Prostate gland (tissue), 2 donors: ENCODE data around the gene SLC8A3. TPM values are rescaled to one million over a fixed set of nuclear protein-coding genes. Genes with fewer than 3 reads are reported as not detected.

Experiments
- DNase-seq: peaks from one replicate; pipeline ENCODE4 v3.0.0-alpha.2; 2019; ENCODE audit warnings: low spot score
- H3K27ac ChIP-seq, 2 donors: fragments of 200-600 bp; sonication (generic); 2 replicates each; pipeline ENCODE4 v1.5.1; 2017 to 2019
- H3K27me3 ChIP-seq: fragments of 200-600 bp; sonication (generic); replicated peaks from 2 replicates; pipeline ENCODE4 v1.5.1; 2019; ENCODE audit not compliant: insufficient read depth
- H3K36me3 ChIP-seq, 2 donors: fragments of 200-600 bp; sonication (generic); 1 replicate in 1 of 2; 2 replicates in 1 of 2; pipeline versions ENCODE4 v1.5.1 to v1.8.1; 2017 to 2019
- H3K4me1 ChIP-seq: fragments of 200-600 bp; sonication (generic); replicated peaks from 2 replicates; pipeline ENCODE4 v1.5.1; 2019
- H3K4me3 ChIP-seq, 2 donors: fragments of 200-600 bp; sonication (generic); 2 replicates each; pipeline ENCODE4 v1.5.1; 2017 to 2019
- H3K9me3 ChIP-seq: fragments of 200-600 bp; sonication (generic); 2 replicates; pipeline ENCODE4 v1.5.1; 2017
- CTCF ChIP-seq, 4 experiments: fragments of 200-600 bp in 2 of 4; fragments of 450-650 bp in 2 of 4; sonication (generic) in 2 of 4; IDR thresholded peaks; 1 replicate in 3 of 4; 2 replicates in 1 of 4; pipeline ENCODE4 v1.5.1; 2016 to 2019; ENCODE audit warnings: antibody characterized with exemption in 4 of 4, mild to moderate bottlenecking in 2 of 4, moderate library complexity in 2 of 4
- POLR2A ChIP-seq: fragments of 450-650 bp; IDR thresholded peaks from one replicate; pipeline ENCODE4 v1.6.1; 2016; ENCODE audit warnings: antibody characterized with exemption, mild to moderate bottlenecking
- POLR2AphosphoS5 ChIP-seq: sonication (generic); formaldehyde crosslinking; IDR thresholded peaks from one replicate; pipeline ENCODE4 v1.6.1; 2017; ENCODE audit warnings: antibody characterized with exemption
- WGBS: methylation state at CpG from one replicate; pipeline ENCODE4 v1.1.5; 2018; 5-methylcytosine and 5-hydroxymethylcytosine counted together
- intact Hi-C: fragments of 100-400 bp; cut with DNase I; formaldehyde crosslinking; loops from one replicate; pipeline ENCODE4 v1.14.2; 2022
- total RNA-seq, 2 donors: library from RNA; depleted of rRNA; stranded (reverse); fragments of >200 nt; gene quantifications; one replicate each; pipeline ENCODE4 v1.1.0, GENCODE V29; 2016

Gene SLC8A3
- total RNA-seq, 2 donors from 2014 or later = 0.62 to 0.77 TPM

DNA sequence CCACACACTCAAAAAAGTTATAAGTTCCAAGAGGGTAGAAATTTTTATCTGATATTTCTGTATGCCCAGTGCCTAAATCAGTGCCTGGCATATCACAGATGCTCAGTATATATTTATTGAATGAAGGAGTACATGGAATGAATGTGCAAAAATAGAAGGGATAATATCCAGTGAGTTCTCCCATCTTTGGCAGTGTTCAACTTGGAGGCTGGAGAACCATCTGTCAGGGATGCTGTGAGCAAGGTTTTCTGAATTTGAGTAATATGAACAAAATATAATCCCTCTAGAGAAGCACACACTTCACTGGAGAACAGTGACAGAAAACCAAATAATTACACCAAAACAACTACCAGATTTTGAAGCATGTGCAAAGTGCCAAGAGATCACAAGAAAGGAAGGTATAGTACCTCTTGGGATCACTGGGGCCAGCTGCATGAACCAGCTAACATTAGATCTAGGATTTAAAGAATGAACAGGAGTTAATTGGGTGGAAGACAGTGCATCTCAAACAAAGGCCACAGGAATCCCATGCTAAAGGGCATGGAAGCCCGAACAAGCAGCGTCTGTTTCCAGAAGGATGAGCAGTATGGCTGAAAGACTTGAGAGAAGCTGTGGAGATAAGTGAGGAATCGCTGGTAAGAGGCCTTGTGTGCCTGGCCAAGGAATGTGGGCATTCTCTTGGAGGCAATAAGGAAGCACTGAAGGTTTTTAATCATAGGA is 11.5 kb downstream of the SLC8A3 start:
- Histone ChIP-seq H3K4me1 (no peaks in the 10 kb centered on the region), H3K27ac (no peak overlapping the region), H3K9me3 (no peaks in the 10 kb centered on the region), H3K27me3 (no peaks in the 10 kb centered on the region), H3K36me3 (no peaks in the 10 kb centered on the region), H3K4me3 (no peak overlapping the region)
- no peak for DNase-seq
- TF ChIP-seq POLR2AphosphoS5 (no peak), CTCF (IDR thresholded peaks at IDR 0.05) (no peak), POLR2A (no peak)
- intact Hi-C loops = no loop called here
- WGBS = 70% methylated on average over 3 of the region's 3 CpGs

GRCh38 chr14:70173569-70173968 is 15.2 kb downstream of the SLC8A3 start:
- Histone ChIP-seq H3K4me3 (no peak overlapping the region), H3K9me3 (no peaks in the 10 kb centered on the region), H3K27me3 (no peaks in the 10 kb centered on the region), H3K27ac (no peak overlapping the region), H3K36me3 (no peaks in the 10 kb centered on the region), H3K4me1 (no peaks in the 10 kb centered on the region)
- no peak for DNase-seq
- intact Hi-C loops = no loop called here
- WGBS = 71% methylated on average over 6 of the region's 6 CpGs
- TF ChIP-seq POLR2AphosphoS5 (no peak), POLR2A (no peak), CTCF (IDR thresholded peaks at IDR 0.05) (no peak)

- no peak overlapping the region for H3K4me3 ChIP-seq
- no peak overlapping the region for H3K27ac ChIP-seq
- TF ChIP-seq POLR2AphosphoS5 = no peak
- no peak for TF ChIP-seq CTCF (IDR thresholded peaks at IDR 0.05)
- no peak for TF ChIP-seq POLR2A
- no peak for DNase-seq
- H3K36me3 ChIP-seq = no peaks in the 10 kb centered on the region
- no peaks in the 10 kb centered on the region for H3K9me3 ChIP-seq
- WGBS = 81% methylated on average over 8 of the region's 8 CpGs
- intact Hi-C loops = no loop called here
- no peaks in the 10 kb centered on the region for H3K27me3 ChIP-seq
- H3K4me1 ChIP-seq = no peaks in the 10 kb centered on the region
Observed at GRCh38 chr14:70171726-70172125, 17.0 kb downstream of the SLC8A3 start.

DNA sequence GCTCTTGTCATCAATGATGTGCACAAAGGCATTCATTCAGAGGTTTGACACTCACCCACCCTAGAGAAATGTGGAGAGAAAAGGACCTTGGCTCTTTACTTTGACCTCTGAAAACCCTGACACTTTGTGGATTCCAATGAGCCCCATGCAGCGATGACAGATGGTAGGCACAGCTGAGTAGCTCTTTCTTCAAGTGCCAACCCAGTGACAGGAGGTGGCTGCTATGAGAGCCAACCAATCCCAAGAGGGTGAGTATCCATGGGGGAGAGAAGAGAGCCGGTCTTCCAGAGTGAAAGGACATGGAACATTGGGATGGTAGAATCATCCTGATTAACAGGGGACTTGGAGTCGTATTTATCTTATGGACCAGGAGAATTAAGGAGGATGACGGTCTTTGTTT is 17.8 kb downstream of the SLC8A3 start:
- H3K4me3 ChIP-seq = no peak overlapping the region
- no peak for DNase-seq
- WGBS = 89% methylated on average over 4 of the region's 4 CpGs
- no peak for TF ChIP-seq POLR2A
- TF ChIP-seq POLR2AphosphoS5 = no peak
- no peak for TF ChIP-seq CTCF (IDR thresholded peaks at IDR 0.05)
- no peaks in the 10 kb centered on the region for H3K9me3 ChIP-seq
- no peak overlapping the region for H3K27ac ChIP-seq
- H3K27me3 ChIP-seq = no peaks in the 10 kb centered on the region
- H3K4me1 ChIP-seq = no peaks in the 10 kb centered on the region
- intact Hi-C loops = no loop called here
- no peaks in the 10 kb centered on the region for H3K36me3 ChIP-seq

- no peaks in the 10 kb centered on the region for H3K4me1 ChIP-seq
- WGBS = 92% methylated on average over 4 of the region's 4 CpGs
Observed at GRCh38 chr14:70168406-70168805, 20.3 kb downstream of the SLC8A3 start.

More at GRCh38 chr14:70168406-70168805, 20.3 kb downstream of the SLC8A3 start:
- Histone ChIP-seq H3K4me3 (no peak overlapping the region), H3K36me3 (no peaks in the 10 kb centered on the region), H3K9me3 (no peaks in the 10 kb centered on the region), H3K27ac (no peak overlapping the region), H3K27me3 (no peaks in the 10 kb centered on the region)
- no peak for DNase-seq
- TF ChIP-seq POLR2AphosphoS5 (no peak), POLR2A (no peak), CTCF (IDR thresholded peaks at IDR 0.05) (no peak)
- intact Hi-C loops = no loop called here
